HG02852 (cell line): Measurements from ENCODE around the gene PAK1.

Experiments
- ATAC-seq: cut with Tn5 transposase; IDR thresholded peaks from one replicate; pipeline ENCODE4 v1.9.1; 2021; ENCODE audit warnings: mild to moderate bottlenecking, moderate library complexity; ENCODE audit not compliant: unreplicated experiment

The PAK1 gene

DNA sequence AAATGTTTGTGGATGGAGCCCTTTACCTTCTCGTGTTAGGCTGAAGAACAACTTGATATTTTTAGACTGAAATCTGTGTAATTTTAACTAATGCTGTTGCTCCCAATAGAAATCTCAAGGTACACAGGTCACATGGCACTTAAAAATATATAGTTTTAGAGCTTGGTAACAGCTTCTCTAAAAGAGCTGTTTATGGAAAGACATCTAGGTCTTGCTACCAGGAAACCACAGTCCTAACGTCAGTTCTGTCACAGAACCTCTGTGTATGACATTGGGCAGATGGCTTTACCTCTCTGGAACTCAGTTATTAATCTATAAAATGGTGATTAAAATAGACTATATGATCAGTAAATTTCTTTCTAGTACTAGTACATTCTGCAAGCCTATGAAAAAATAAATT is 35.4 kb downstream of the PAK1 start:
- peak; percentile 45 for ATAC-seq

DNA sequence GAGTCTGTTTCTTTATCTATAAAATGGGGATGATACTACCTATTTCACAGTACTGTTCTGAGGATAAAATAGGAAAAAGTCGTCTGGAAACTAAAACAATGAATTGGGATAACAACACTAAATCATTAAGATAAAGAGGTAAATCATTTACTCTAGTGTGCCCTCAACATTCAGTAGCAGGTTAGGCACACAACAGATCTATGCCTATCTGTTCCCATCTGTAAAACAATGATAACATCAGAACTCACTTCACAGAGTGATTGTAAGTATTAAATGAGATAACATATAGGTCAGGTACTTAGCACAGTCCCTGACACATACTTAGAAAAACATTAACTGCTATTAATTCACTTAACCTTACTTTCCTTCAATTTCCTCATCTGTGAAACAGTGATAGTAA is 36.9 kb downstream of the PAK1 start:
- ATAC-seq = no peak

DNA sequence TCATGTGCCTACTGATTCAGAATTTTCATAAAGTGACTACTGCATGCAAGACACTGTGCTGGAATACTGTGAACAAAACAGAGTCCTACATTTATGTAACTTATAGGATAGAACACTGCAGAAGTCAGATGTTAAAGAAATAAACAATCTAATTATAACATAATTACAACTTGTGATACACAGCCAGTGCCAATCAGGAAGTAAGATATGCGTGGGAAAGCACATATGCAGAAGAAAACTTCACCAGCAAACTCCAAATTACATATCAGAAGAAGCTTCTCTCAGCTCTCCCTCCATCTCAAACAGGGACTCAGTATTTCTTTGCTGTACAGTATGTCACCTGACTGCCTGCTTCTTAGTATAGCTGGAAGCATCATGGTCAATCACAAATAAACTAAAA is 37.4 kb downstream of the PAK1 start:
- ATAC-seq = no peak

DNA sequence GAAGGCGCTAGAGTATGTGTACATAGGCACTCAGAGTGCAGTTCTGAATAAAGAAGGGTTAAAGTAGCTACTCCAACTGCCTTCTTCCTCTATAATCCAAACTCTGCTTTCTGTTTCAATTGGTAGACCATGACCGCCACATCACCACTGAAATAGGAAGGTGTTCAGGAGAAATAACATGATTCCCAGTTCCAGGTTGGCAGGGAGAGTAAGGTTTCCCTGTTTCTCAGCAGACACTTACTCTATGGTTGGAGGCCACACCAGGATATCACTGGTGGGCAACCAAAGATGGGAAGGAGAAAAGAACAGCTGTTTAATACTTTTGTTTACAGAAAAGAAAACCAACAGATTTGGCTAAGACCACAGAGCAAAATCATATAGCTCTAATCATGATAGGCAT is 37.9 kb downstream of the PAK1 start:
- no peak for ATAC-seq

DNA sequence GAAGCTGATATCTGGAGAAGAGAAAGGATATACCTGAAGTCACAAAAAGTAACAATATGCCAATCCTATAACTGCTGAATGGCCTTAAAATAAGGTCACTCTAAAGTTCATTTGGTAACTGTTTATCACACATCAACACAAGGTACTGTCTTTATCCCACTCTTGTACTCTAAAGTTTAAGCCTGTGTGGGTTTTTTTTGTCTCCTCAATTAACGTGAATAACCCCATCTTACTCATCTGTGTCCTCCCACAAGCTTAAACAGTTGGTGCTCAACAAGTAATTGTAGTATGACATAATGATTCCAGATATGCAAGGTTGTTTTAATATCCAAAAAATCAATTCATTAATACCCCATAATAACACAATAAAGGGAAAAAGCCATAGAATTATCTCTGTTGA is 42.1 kb downstream of the PAK1 start:
- no peak for ATAC-seq

DNA sequence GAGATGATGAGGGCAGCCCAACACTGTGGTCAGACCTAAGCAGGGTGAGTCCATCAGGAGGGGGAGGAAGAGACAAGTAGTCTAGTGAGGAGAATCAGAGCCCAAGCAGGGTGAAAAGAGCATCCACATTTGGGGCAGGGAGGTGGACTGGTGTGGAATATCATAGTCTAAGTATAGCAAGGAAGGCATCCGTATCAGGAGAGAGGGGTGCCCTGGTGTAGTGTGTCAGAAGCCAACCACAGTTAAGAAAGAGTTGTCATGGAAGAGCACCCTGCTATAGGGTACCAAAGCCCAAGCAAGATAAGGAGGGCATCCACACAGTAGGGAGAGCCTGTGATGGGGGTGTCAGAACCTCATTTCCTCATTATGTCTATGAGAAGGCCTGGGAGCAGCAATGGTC is 45.3 kb downstream of the PAK1 start:
- no peak for ATAC-seq

DNA sequence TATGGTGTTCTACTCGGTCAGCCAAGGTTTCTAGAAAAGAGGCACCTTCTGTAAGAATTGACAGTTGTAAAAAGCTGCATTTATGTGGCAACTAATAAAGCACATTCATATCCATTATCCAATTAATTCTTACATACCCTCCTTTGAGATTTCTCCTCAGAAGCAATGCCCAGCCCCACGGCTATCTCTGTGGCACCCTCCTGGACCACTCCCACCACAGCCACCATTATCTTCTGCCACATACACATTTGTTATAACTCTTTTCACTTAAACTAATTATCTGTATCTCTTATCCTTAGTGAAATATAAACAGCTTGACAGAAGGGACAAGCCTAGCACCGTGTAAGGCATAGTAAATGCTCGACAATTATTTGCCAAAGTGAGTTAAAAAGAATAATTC is 48.5 kb downstream of the PAK1 start:
- ATAC-seq = no peak

DNA sequence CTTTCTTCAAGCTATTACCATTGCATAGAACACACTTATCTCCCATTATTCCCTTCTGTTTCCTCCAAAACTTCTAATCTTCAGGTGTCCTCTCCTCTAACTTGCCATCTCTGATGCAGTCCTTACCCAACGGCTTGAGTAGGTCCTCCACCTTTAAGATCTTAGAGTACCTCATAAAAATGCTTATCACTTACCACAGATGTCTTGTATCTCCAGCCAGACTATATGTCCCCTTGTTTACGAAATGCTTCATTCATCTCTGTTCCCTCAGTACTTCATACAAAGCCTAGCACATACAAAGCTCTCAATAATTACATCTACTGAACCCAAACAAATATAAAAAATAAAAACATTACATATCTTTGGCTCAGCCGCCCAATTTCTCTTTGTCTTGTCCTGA is 49.2 kb downstream of the PAK1 start:
- no peak for ATAC-seq

DNA sequence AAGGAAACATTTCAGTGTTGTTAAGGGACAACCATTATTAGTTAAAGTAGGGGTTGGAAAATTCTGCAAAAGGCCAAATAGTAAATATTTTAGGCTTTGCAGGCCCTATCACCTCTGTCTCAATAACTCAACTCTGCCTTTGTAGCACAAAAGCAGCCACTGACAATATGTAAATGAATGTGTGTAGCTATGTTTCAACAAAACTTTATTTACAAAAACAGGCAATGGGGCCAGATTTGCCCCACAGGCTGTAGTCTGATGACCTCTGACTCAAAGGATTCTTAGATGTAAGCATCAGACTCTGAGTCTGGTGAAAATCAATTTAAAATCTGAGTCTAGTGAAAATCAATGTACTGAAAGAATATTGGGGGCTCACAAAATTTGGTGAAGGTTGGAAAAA is 50.3 kb downstream of the PAK1 start:
- no peak for ATAC-seq

DNA sequence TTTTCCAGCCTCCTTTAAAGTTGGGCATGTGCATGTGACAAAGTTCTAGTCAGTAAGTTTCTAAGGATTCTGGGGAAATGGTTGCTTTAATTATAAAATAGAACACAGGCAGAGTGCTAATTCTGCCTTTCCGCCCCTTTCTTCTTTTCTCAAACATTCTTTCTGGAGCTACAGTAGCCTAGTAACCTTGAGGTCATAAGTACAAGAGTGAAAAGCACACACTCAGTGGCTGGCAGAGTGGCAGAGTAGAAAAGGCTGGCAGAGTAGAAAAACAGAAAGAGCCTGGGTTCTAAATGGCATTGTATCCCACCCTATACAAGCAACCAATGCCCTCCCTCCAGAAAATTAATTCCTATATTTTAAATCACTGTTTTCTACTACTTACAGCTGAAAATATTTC is 51.2 kb downstream of the PAK1 start:
- ATAC-seq = no peak

DNA sequence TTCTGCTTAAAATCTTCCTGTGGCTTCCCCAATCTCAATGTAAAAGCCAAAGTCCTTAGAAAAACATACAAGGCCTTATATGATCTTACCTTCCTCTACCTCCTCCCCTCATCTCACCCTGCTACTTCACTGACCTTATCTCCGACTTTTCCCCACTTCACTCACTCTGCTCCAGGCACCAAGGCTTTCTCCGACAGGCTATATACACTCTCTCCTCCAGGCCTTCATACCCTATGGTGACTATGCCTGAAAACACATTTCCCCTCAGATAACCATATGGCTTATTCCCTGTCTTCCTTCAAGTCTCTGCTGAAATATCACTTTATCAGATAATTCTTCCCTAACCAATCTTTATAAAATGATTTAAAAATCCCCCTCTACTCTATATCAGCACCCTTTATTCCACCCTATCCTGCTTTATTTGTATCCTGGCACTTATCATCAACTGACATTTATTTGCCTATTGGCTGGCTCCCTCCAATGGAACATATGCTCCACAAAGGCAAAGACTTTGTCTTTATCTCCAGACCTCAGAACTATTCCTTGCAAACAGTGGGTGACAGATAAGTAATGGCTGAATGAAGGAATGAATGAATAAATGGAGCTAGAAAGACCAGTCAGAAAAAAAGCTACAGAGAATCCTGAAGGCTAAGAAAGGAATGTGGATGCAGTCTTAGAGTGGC is 52.7 kb downstream of the PAK1 start:
- ATAC-seq = no peak

DNA sequence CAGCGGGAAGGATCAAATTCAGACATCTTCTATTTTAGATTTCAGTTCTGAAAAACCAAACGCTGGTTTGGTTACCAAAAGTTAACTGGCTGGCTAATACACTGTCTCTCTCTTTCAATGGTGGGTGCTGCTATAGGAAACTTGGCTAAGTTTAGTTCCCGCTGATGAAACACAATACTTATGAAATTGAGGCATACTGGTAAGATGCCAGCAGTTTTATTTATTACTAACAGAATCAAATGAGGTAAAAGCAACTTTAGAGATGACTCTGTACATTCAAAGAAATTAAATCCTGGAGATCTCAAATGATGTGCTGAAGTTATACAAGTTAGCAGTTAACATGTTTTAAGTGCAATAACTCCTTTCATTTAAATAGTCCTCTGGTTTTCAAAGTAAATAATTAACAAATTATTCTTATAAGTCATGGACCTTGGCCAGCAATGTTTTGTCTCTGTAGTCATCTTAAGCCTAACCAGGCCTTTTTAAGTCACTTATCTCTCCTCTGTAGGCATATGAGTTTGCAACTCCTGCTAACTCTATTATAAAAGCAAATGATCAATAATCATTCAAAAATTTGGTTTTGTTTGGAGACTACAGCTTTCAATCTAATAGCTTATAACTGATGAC is 54.8 kb downstream of the PAK1 start:
- no peak for ATAC-seq

DNA sequence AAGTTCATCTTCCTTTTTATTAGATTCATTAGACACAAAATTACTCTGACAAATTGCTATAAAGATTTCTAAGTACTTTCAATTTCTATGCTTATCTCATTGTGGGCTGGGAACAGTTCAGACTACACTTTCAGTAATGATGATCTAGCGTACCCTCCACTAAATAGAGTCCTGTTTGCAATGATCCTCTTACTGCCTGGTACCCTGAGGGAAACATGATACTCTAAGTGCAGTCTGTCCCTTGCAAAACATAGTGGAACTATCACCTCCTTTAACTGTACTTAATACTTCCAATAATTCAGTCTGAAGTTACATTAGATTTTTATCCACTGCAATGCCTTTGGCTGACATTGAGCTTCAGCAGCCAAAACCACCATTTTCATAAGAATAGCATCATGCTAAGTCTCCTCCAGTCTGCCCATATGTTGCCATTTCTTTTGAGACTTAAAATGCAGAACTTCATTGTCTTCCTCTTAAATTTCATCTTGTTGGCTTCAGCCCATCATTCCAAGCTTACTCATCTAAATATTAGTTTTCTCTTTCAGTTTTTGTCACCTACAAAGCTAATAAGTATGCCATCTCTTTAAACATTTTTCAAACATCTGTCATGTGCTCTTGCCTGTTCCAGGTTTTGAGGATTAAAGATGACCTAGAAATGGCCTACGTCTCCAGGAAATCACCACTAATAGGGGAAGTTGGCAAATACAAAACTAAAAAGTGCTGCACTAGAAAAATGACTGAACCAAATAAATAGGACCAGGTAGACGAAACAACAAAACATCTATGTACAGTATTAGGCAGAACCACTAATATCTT is 55.5 kb downstream of the PAK1 start:
- peak; percentile 50 for ATAC-seq

DNA sequence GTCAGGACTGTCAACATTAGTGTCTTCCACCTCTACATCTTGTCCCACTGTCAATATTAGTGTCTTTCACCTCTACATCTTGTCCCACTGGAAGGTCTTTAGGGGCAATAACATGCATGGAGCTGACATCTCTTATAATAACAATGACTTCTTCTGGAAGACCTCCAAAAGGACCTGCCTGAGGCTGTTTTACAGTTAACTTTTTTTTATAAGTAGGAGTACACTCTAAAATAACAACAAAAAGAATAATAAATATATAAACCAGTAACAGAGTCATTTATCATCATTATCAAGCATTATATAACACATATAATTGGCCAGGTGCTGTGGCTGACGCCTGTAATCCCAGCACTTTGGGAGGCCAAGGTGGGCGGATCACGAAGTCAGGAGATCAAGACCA is 57.5 kb downstream of the PAK1 start:
- ATAC-seq = no peak

DNA sequence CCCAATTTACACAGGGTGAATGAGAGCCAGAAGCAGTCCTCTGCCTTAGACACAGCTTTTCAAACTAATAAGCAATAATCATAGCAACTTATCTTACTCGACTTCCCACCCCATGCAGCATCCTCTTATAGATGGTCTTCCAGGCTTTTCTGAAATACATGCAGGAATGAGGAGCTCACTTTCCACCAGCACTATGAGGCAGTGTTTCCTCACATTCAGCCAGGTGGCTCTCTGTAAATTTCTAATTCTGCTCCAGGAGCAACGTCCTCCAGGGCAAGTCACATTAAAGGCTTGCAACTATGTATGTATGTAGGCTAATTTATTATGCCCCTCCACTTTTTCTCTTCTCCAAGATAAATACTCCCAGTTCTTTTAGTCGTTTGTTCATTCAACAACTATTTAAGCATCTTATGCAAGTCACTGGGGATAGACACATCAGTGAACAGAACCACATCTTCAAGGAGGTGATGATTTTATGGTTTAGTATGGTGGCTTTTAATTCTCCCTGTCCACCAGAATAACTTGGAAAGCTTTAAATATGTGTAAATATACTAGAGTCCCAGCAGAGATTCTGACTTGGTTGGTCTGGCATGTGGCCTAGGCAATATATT is 59.9 kb downstream of the PAK1 start:
- no peak for ATAC-seq

DNA sequence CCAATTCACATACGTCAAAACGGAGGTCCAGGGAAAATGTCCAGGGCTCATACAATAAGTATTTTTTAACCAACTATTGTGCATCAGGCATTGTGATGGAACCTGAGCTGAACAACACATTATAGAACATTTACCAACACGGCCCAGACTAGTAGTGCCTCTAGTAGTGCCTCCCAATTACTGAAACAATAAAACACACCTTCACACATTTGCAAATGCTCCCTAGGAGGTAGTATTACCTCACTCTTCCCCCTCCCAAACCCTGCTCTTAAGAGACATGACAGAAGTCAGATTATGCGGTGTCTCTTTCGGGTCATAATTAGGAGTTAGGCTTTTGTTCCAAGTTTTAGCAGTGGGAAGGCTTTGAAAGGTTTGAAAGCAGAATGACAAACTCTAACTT is 61.1 kb downstream of the PAK1 start:
- ATAC-seq = no peak

DNA sequence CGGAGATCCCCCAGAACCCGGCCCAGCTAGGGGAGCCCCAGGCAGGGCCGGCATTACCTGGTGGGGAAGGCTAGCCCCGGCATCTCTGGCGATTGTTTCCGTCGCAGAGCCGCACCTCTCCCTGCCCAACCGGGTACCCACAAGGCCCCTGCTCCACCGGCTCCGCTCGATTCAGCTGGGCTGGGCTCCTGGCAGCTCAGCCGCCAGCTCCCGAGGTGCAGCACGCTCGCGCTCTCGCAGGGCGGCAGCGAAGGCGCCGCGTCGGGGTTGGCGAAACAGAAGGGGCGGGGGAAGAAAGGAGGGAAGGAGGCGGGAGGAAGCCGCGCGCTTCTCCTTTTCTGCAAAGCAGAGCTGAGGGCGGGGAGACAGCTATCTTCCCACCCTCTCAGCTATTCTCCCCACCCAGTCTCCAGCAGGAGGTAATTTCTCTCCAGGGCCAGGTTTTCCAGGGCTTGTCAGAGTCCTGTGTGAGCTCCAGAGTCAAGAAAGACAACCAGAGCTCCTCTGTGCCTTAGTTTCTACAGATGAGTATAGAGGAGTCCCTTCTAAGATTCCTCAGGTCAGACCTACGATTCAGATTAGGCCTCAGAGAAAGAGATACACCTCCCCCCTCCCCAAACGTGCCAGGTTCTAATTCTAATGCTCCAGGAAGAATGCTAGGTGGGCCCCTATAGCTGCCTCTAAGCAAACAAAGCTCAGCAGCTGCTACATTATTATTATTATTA is 62.0 kb downstream of the PAK1 start:
- peak; percentile 92 for ATAC-seq

DNA sequence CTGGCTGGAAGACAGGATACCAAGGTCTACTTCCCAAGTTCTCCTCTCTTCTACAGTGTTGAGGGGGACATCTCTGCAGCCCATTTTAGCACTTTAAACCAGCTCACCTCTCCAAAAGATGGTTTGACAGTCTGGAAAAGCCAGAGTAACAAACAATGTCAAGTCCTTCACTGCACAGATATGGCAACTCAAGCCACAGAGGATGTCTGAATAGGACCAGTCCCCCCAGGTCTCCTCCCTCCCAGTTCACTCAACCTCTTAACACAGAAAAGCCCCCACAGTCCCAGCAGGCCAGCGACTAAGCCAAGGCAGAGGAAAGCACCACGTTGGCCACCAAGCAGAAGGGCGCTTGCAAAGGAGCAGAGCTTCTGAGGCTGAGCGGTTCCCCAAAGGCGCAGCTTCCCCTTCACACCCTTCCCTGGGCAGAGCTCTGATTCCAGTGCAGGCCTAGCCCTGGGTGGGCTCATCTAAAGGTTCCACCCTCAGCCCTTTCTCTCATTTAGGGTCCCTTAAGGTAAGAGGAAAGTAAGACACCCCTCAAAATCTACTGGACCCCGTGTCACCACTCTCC is 62.7 kb downstream of the PAK1 start:
- peak; percentile 57 for ATAC-seq

DNA sequence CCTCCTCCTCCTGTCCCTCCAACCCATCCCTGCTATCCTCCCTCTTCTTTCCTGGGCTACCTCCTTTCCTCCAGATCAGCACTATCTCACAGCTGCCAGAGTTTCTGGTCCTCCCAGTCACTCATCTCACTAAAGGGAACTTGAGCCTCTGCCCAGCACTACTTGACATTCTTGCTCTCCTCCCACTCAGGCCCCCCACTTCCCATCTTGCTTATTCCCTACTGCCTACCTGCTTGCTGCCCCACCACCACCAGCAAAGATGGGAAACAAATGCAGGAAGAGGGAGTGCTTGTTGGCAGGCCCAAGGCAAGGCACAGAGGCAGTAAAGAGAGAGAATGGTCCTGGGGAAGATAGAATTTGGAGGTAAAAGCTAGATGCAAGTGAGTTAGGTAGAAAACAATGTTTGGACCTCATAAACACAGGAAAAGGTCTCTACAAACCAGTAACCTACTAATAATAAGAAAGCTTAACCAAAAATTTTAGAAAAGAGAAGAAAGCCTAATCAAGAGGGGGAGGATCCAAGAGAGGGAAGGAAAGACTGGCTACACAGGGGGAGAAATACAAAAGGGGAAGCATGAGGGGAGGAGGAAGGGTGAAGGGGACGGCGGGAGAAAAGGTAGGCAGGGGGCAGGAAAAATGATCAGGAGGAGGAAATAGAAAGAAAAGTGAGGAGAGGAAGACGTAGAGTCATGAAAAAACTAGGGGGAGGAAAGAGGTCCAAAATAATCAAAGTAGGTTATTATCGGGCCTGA is 63.6 kb downstream of the PAK1 start:
- no peak for ATAC-seq

DNA sequence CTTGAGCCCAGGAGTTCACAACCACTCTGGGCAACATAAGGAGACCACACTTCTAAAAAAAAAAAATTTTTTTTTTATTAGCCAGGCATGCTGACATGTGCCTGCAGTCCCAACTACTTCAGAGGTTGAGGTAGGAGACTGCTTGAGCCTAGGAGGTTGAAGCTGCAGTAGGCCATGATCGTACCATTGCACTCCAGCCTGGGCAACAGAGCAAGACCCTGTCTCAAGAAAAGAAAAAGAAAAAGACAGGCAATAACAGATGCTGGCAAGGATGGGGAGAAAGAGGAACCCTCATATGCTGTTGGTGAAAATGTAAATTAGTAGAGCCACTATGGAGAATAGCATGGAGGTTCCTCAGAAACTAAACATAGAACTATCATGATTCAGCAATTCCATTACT is 64.8 kb downstream of the PAK1 start:
- ATAC-seq = no peak
